Endothelial cell of umbilical vein (primary cell): Measurements from ENCODE around the gene ASB2. TPM values are rescaled to one million over a fixed set of nuclear protein-coding genes. Genes with fewer than 3 reads are reported as not detected.

Experiments used
- BruUV-seq: library from RNA; stranded (reverse); fragments of 400-500 nt; replicated peaks from 2 replicates; lab custom pipeline; 2021; lab: Mats Ljungman, UMichigan
- CTCF ChIA-PET: fragments of 300-600, 350-600 bp; sonication (Branson Sonifier 250); formaldehyde crosslinking; loops from one replicate; lab custom pipeline; 2021; ENCODE audit warnings: antibody characterized with exemption, inconsistent platforms; lab: Charles Lee
- POLR2A ChIA-PET: fragments of 300-600, 350-600 bp; sonication (Branson Sonifier 250); formaldehyde crosslinking; loops from one replicate; lab custom pipeline; 2021; ENCODE audit warnings: antibody characterized with exemption, inconsistent platforms; lab: Charles Lee
- DNase-seq: peaks from one replicate; pipeline ENCODE4 v3.0.0-alpha.2; 2011; ENCODE audit warnings: low read depth, low spot score
- FAIRE-seq: peaks from 2 replicates; lab custom pipeline; 2011; peaks lifted over from hg19 to GRCh38; lab: Jason Lieb, UNC
- H2AFZ ChIP-seq: 2 replicates; pipeline ENCODE4 v1.6.0; 2012; ENCODE audit warnings: low read depth, low read length, control low read depth, inconsistent platforms
- H3K27ac ChIP-seq: 2 replicates; pipeline ENCODE4 v1.5.1; 2011; ENCODE audit warnings: low read depth, mild to moderate bottlenecking, control low read depth, low read length, moderate library complexity; ENCODE audit not compliant: insufficient read depth
- H3K27me3 ChIP-seq, 2 experiments: 2 replicates each; pipeline versions ENCODE4 v1.6.0 to v1.6.1; 2011; ENCODE audit warnings: low read length in 2 of 2, mixed read lengths in 1 of 2; ENCODE audit not compliant: control insufficient read depth in 2 of 2, insufficient read depth in 2 of 2
- H3K36me3 ChIP-seq, 2 experiments: 2 replicates in 1 of 2; 3 replicates in 1 of 2; pipeline ENCODE4 v1.5.1; 2011; ENCODE audit warnings: low read length in 2 of 2, mild to moderate bottlenecking in 1 of 2, moderate library complexity in 1 of 2; ENCODE audit not compliant: control insufficient read depth in 2 of 2, insufficient read depth in 2 of 2; ENCODE audit errors: extremely low read depth in 1 of 2
- H3K4me1 ChIP-seq: 3 replicates; pipeline ENCODE4 v1.5.1; 2011; ENCODE audit warnings: mild to moderate bottlenecking, low read length; ENCODE audit not compliant: control insufficient read depth, insufficient read depth; ENCODE audit errors: extremely low read depth
- H3K4me2 ChIP-seq: 2 replicates; pipeline ENCODE4 v1.6.1; 2011; ENCODE audit warnings: low read length, control low read depth, mixed read lengths; ENCODE audit not compliant: insufficient read depth
- H3K4me3 ChIP-seq, 3 experiments: fragments of 200-600 bp in 1 of 3; sonication (generic), shearing (Covaris generic) in 1 of 3; replicated peaks in 1 of 3; 2 replicates each; pipeline ENCODE4 v1.5.1; 2011 to 2016; ENCODE audit warnings: control low read depth in 3 of 3, low read length in 3 of 3, mild to moderate bottlenecking in 2 of 3, inconsistent platforms in 1 of 3, low read depth in 1 of 3, moderate library complexity in 1 of 3; ENCODE audit not compliant: insufficient read depth in 1 of 3
- H3K79me2 ChIP-seq: 2 replicates; pipeline ENCODE4 v1.6.0; 2012; ENCODE audit warnings: low read length, inconsistent platforms; ENCODE audit not compliant: control insufficient read depth, insufficient read depth
- H3K9ac ChIP-seq: replicated peaks from 2 replicates; pipeline ENCODE3; 2011; ENCODE audit warnings: low read length, control low read depth; ENCODE audit not compliant: insufficient read depth; ENCODE audit errors: extremely low read depth
- H3K9me1 ChIP-seq: replicated peaks from 3 replicates; pipeline ENCODE4 v1.6.0; 2011; ENCODE audit warnings: mild to moderate bottlenecking, low read length; ENCODE audit not compliant: control insufficient read depth, insufficient read depth; ENCODE audit errors: extremely low read depth
- H3K9me3 ChIP-seq: replicated peaks from 2 replicates; pipeline ENCODE4 v1.5.1; 2012; ENCODE audit warnings: low read length, inconsistent platforms; ENCODE audit not compliant: control insufficient read depth, insufficient read depth
- H4K20me1 ChIP-seq: replicated peaks from 2 replicates; pipeline ENCODE3; 2011; ENCODE audit warnings: mild to moderate bottlenecking, low read length; ENCODE audit not compliant: control insufficient read depth, insufficient read depth; ENCODE audit errors: extremely low read depth
- CTCF ChIP-seq, 2 donors: IDR thresholded peaks; 1 replicate in 1 of 2; 2 replicates in 1 of 2; pipeline ENCODE4 v1.5.1; 2011; ENCODE audit warnings: low read length in 2 of 2, mild to moderate bottlenecking in 2 of 2, moderate library complexity in 2 of 2, control low read depth in 1 of 2, inconsistent platforms in 1 of 2, low read depth in 1 of 2; ENCODE audit not compliant: insufficient read depth in 1 of 2; ENCODE audit errors: extremely low read depth in 1 of 2
- EZH2 ChIP-seq: IDR thresholded peaks from 2 replicates; pipeline ENCODE4 v1.6.1; 2012; ENCODE audit warnings: borderline replicate concordance, low read depth, mild to moderate bottlenecking, moderate library complexity, low read length, inconsistent platforms; ENCODE audit not compliant: severe bottlenecking
- FOS ChIP-seq: IDR thresholded peaks from 2 replicates; pipeline ENCODE4 v1.6.1; 2011; ENCODE audit warnings: mild to moderate bottlenecking, low read length, moderate library complexity, borderline replicate concordance; ENCODE audit not compliant: insufficient read depth
- GATA2 ChIP-seq: IDR thresholded peaks from 2 replicates; pipeline ENCODE4 v1.7.0; 2011; ENCODE audit warnings: low read depth, mild to moderate bottlenecking, moderate library complexity, mixed read lengths, low read length; ENCODE audit not compliant: insufficient read length, insufficient read depth
- JUN ChIP-seq: IDR thresholded peaks from 2 replicates; pipeline ENCODE4 v1.6.1; 2011; ENCODE audit warnings: borderline replicate concordance, low read depth; ENCODE audit not compliant: insufficient read length, insufficient read depth
- MAX ChIP-seq: IDR thresholded peaks from 2 replicates; pipeline ENCODE4 v1.6.1; 2011; ENCODE audit not compliant: insufficient read depth, insufficient read length
- MYC ChIP-seq: IDR thresholded peaks from one replicate; pipeline ENCODE4 v1.6.1; 2011; ENCODE audit warnings: mild to moderate bottlenecking, low read depth, low read length
- POLR2A ChIP-seq: IDR thresholded peaks from 2 replicates; pipeline ENCODE4 v1.6.1; 2012; ENCODE audit warnings: low read depth, mild to moderate bottlenecking, control low read depth, low read length
- POLR2AphosphoS5 ChIP-seq: IDR thresholded peaks from 2 replicates; pipeline ENCODE4 v1.6.1; 2012; ENCODE audit warnings: low read depth, mild to moderate bottlenecking, control low read depth, low read length, moderate library complexity; ENCODE audit not compliant: insufficient read depth
- dilution Hi-C: fragments of 300-500 bp; cut with MboI; formaldehyde crosslinking; loops from one replicate; pipeline ENCODE4 v1.15.0; 2019; ENCODE audit warnings: low sequenced_read_pairs; ENCODE audit not compliant: extremely low pct_ligation_motif_present
- intact Hi-C: fragments of 100-400 bp; cut with micrococcal nuclease; formaldehyde crosslinking; loops from one replicate; pipeline ENCODE4 v1.10.0; 2022
- polyA plus RNA-seq, 4 experiments: library from polyadenylated mRNA; depleted of rRNA in 3 of 4; stranded (reverse) in 3 of 4; unstranded in 1 of 4; fragments of >200 nt; gene quantifications; 2 replicates each; pipeline versions ENCODE4 v1.2.1 to v1.2.3, GENCODE V29; 2011 to 2012; ENCODE audit warnings: missing spikeins in 1 of 4
- total RNA-seq: library from RNA; stranded (reverse); gene quantifications from 2 replicates; pipeline ENCODE4 v1.2.3, GENCODE V29; 2021

Gene ASB2
- total and polyA plus RNA-seq, 2 donors (not counting 3 experiments of a cell fraction or from before 2014, with no cell fraction given): not detected

GRCh38 chr14:93991649-93992048 lies 15.3 kb upstream of the ASB2 start:
- POLR2A ChIA-PET: no interaction called here
- Histone ChIP-seq H3K4me1 (no peaks in the 10 kb centered on the region), H4K20me1 (no peaks in the 10 kb centered on the region), H3K79me2 (no peaks in the 10 kb centered on the region), H3K9ac (no peak overlapping the region), H3K36me3 (no peaks in the 10 kb centered on the region), H3K27me3 (no peaks in the 10 kb centered on the region), H3K27ac (no peak overlapping the region), H3K9me3 (no peaks in the 10 kb centered on the region), H2AFZ (no peak overlapping the region), H3K4me3 (no peak overlapping the region), H3K4me2 (no peak overlapping the region), H3K9me1 (no peaks in the 10 kb centered on the region)
- no peak for DNase-seq
- intact Hi-C loops: no loop called here
- no TSS peak for BruUV-seq
- dilution Hi-C loops: no loop called here
- CTCF ChIA-PET: interaction anchor here (1.3 to 1.9 kb wide), 4 partner anchors 10 to 145 kb away, joined by 3 to 13 read pairs (median 4); no protein-coding TSS in a partner anchor
- no peak for TF ChIP-seq MYC
- no peak for TF ChIP-seq GATA2
- no peak for FAIRE-seq

- no peaks in the 10 kb centered on the region for H4K20me1 ChIP-seq
- no peaks in the 10 kb centered on the region for H3K9me1 ChIP-seq
- H2AFZ ChIP-seq: no peak overlapping the region
- no peak overlapping the region for H3K9ac ChIP-seq
- ChIA-PET CTCF (interaction anchor here (0.8 to 1.9 kb wide), 5 partner anchors 10 to 145 kb away, joined by 3 to 13 read pairs (median 3); no protein-coding TSS in a partner anchor), POLR2A (no interaction called here)
- H3K4me2 ChIP-seq: no peak overlapping the region
- dilution Hi-C loops: no loop called here
- no peaks in the 10 kb centered on the region for H3K27me3 ChIP-seq
- TF ChIP-seq GATA2 (no peak), POLR2AphosphoS5 (no peak), MAX (no peak), JUN (no peak), MYC (no peak), EZH2 (no peak), CTCF (IDR thresholded peaks at IDR 0.05; ENCODE audit: extremely low read depth in 1 of 2, insufficient read depth in 1 of 2, low read depth in 1 of 2, low read length in 2 of 2) (no peak), POLR2A (no peak), FOS (no peak)
- H3K4me1 ChIP-seq: no peaks in the 10 kb centered on the region
- H3K27ac ChIP-seq: no peak overlapping the region
- no peaks in the 10 kb centered on the region for H3K79me2 ChIP-seq
- FAIRE-seq (no peak), DNase-seq (no peak)
- no peaks in the 10 kb centered on the region for H3K9me3 ChIP-seq
- intact Hi-C loops: no loop called here
- no TSS peak for BruUV-seq
- no peak overlapping the region for H3K4me3 ChIP-seq
- H3K36me3 ChIP-seq: no peaks in the 10 kb centered on the region
Observed at GRCh38 chr14:93991212-93991611, 14.8 kb upstream of the ASB2 start.
